GM12875 (cell line): ENCODE data around the gene IRF3.

Experiments
- H3K4me3 ChIP-seq: one replicate; pipeline ENCODE4 v1.5.1; 2011; ENCODE audit warnings: low read depth, low read length, control low read depth
- TF ChIP-seq, protein P1 (sequence below): IDR thresholded peaks from 2 replicates; pipeline ENCODE4 v1.5.1; 2011; ENCODE audit warnings: low read depth, mild to moderate bottlenecking, control low read depth, inconsistent platforms, low read length, moderate library complexity, borderline replicate concordance; ENCODE audit not compliant: insufficient read depth

The IRF3 gene

DNA sequence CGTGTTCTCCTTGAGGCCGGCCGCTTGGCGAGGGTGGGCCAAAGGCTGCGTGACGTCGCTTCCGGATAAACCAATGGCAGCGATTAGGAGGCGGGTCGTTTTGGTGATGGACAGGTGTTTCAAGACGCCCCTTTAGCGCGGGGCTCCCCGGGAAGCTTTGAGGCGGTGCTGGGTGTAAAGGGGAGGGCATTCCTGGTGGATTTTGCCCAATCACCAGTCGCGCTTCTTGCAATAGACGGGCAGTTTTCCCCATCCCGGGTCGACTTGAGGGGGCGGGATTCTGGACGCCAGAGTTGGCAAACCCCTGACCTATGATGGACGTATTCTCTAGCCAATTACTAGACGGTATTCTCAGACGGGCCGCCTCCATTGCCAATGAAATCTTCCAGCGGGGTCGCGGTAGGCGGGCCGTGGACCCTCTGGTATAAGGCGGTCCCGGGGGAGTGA is 11.2 kb upstream of the IRF3 start:
- peak overlapping the region; percentile 94 for H3K4me3 ChIP-seq
- TF ChIP-seq, protein P1, sequence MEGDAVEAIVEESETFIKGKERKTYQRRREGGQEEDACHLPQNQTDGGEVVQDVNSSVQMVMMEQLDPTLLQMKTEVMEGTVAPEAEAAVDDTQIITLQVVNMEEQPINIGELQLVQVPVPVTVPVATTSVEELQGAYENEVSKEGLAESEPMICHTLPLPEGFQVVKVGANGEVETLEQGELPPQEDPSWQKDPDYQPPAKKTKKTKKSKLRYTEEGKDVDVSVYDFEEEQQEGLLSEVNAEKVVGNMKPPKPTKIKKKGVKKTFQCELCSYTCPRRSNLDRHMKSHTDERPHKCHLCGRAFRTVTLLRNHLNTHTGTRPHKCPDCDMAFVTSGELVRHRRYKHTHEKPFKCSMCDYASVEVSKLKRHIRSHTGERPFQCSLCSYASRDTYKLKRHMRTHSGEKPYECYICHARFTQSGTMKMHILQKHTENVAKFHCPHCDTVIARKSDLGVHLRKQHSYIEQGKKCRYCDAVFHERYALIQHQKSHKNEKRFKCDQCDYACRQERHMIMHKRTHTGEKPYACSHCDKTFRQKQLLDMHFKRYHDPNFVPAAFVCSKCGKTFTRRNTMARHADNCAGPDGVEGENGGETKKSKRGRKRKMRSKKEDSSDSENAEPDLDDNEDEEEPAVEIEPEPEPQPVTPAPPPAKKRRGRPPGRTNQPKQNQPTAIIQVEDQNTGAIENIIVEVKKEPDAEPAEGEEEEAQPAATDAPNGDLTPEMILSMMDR: no peak

DNA sequence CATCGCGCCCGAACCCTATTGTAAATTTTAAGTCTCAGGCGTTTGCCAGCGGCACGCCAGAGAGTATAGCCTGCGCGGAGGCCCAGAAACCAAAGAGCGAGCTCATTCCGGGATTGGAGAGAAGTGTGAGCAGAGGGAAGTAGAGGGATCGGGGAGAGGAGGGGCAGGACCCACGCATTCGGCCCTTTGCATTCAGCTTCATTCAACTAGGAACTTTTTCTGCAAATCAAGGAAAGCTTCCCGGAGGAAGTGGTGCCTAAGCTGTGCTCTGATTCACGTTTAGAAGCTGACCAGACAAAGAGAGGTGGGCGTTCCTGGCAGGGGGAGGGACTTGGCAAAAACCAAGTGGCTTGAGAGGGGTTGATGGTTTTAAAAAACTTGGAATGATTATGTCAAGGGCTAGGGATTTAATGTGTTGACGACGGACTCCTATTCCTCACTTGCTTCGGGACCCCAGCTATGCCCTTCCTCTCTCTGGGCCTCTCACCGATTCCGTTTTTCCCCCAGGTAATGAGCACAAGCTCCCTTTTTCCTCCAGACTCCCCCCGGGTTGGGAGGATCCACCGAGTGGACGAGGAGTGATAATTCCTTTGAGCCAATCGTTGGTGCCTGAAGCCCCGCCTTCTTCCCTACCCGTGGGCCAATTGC is 10.6 kb upstream of the IRF3 start:
- peak overlapping the region; percentile 71 for H3K4me3 ChIP-seq
- TF ChIP-seq, protein P1: no peak

DNA sequence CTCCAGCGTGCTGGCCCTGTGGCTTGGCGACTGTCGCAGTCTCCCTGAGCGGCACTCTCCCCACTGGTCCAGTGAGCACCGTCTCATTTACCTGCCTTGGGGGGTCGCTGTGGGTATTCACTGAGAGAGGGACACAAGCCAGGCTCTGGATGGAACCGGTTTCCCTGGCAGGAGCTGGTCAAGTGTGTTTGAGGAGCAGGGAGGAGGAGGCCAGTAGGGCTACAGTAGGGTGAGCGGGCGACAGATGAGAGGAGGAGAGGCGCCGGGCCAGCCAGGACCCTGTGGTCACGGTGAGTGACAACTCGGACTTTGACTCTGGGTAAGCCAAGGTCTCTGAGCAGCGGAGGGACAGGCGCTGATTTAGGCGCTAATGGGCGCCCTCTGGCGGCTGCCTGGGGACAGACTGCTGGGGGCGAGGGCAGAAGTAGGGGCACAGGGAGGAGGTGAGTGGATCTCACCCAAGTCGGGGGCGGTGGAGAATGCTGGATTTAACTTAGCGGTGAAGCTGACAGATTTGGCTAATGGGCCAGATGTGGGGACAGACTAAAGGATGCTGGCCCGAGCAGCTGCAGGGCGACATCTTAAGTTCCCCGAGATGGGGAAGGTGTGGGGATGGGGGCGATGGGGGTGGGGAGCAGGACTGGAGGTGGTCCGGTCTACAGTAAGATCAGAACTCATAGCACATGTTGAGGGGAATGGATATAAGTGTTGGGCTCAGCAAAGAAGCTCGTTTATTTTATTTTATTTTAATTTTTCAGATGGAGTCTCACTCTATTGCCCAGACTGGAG is 6.7 kb upstream of the IRF3 start:
- no peak overlapping the region for H3K4me3 ChIP-seq
- TF ChIP-seq, protein P1: peak; percentile 99

DNA sequence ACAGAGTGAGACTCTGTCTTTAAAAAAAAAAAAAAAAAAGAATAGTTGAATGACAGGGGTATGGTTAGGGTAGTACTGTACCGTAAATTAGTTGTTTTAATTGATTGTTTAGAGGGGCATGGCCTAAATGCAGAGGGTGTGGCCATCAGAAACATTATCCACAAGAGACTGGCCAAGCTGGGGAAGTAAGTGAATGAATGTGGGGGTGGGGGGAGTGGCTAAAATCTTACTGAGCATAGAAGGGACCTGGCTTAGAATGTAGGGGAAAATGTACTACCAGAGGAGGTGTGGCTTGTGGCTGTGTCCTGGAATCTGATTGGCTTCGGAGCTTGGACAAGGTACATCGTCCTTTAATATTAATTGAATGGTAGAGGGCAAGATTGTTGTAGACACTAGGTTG is 3.9 kb upstream of the IRF3 start:
- TF ChIP-seq, protein P1: no peak

DNA sequence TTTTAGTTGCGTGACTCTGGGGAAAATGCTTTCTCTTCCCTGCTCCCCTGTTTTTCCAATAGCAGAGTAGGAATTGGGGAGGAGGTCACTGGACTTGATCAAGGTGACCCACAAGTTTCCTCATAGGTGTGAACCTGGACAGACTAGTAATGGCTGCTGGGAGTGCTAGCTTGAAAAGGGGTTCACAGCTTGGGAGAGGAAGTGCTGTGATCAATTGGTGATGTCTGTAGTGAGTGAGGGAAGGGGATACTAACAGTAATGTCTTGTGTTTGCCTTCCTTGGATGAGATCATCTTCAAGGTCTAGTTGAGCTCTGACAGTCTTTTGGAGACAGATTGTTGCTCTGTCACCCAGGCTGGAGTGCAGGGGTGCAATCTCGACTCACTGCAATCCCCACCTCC is 1.8 kb upstream of the IRF3 start:
- no peak overlapping the region for H3K4me3 ChIP-seq

More for the DNA sequence above, 3.9 kb upstream of the IRF3 start:
- no peak overlapping the region for H3K4me3 ChIP-seq

DNA sequence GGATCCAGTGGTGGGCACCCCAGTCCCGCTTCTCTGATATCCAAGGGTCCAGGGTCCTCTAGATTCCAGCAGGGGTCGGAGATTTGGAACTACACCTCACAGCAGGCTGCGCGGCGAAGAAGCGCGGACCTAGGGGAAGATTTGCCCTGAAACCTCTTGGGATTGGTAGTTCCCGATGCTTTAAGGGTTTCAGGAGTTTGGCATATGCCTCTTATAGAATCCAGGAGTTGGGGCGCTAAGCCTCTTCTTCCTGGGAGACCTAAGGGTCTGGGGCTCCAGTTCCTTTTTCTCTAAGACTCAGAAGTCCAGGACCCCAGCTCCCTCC is 425 bp upstream of the IRF3 start:
- H3K4me3 ChIP-seq: peak overlapping the region; percentile 75
- TF ChIP-seq, protein P1: no peak

More for the DNA sequence above, 1.8 kb upstream of the IRF3 start:
- TF ChIP-seq, protein P1: no peak

DNA sequence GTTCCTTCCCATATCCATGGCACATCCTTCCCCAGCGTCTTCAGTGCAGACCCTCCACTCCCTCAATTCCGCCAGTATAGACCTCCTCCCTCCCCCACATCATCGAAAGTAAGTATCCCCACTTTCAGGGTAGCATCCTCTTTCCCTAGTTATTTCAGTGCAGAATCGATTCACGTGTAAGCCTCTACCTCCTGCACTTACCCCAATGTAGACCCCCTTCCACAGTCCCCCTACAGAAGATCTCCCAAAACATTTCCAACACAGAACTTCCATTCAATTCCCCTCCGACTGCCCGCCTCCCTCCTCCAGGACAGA is 664 bp downstream of the IRF3 start:
- peak overlapping the region; percentile 75 for H3K4me3 ChIP-seq
- TF ChIP-seq, protein P1: no peak
